ENCODE results near the gene STK4. TPM values are rescaled to one million over a fixed set of nuclear protein-coding genes. Genes with fewer than 3 reads are reported as not detected.

The STK4 gene
- total RNA-seq, 2 donors from 2014 or later, result 168 to 215 TPM

DNA sequence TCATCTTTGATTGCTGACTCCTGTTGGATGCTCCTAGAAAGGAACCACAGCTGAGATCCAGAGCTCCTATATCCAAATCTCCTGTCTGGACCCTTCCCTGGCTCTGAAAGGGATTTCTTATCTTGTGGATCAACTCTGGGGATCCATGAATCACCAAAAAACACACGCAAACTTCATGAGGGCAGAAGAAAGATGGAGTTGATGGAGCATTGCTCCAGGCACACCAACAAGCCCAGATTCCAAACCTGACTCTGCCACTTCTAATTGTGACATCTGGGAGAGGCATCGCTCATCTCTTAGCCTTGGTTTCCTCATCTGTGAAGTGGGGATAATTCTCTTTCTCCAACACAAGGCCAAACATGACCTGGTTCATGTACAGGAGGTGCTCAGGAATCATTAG lies 127.9 kb downstream of the STK4 start:
- Mint-ChIP-seq H3K9me3 (no peaks in the 10 kb centered on the region), H3K36me3 (ENCODE audit: low read depth) (peaks cover 12% of the 10 kb centered on the region), H3K4me1 (no peaks in the 10 kb centered on the region), H3K27me3 (peaks cover 16% of the 10 kb centered on the region), H3K27ac (no peak overlapping the region), H3K4me3 (no peak overlapping the region)
- ATAC-seq (replicated peaks), result no peak

DNA sequence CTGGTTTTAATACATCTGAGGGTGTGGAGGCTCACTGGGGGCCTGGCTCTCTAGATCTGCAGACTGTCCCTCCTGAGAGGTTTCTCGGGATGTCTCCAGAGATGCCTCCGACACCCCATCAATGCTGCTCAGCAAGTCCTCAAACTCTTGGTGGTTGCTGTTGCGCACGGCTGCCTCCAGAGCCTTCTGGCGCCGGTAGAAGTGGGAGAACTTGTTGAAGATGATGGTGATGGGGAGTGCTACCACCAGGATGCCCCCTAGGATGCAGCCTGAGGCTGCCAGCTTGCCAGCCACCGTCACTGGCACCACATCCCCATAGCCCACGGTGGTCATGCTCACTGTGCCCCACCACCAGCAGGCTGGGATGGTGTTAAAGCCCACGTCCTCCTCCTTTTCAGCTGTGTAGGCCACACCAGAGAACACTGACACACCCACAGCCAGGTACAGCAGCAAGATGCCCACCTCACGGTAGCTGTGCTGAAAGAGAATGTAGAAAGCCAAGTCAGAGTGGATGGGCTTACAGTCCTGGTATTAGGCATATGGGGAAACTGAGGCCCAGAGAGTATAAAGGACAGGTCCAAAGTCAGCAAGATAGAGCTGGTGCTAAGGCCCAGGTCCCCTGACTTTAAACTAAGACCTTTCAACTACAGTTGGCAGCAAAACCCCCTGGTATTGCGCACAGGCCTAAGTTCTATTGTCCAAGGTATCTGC lies 128.7 kb downstream of the STK4 start:
- H3K4me1 Mint-ChIP-seq, result no peaks in the 10 kb centered on the region
- no peaks in the 10 kb centered on the region for H3K9me3 Mint-ChIP-seq
- H3K27ac Mint-ChIP-seq, result no peak overlapping the region
- H3K4me3 Mint-ChIP-seq, result no peak overlapping the region
- ATAC-seq (replicated peaks), result no peak
- H3K36me3 Mint-ChIP-seq (ENCODE audit: low read depth), result peaks cover 12% of the 10 kb centered on the region
- H3K27me3 Mint-ChIP-seq, result peaks cover 24% of the 10 kb centered on the region

DNA sequence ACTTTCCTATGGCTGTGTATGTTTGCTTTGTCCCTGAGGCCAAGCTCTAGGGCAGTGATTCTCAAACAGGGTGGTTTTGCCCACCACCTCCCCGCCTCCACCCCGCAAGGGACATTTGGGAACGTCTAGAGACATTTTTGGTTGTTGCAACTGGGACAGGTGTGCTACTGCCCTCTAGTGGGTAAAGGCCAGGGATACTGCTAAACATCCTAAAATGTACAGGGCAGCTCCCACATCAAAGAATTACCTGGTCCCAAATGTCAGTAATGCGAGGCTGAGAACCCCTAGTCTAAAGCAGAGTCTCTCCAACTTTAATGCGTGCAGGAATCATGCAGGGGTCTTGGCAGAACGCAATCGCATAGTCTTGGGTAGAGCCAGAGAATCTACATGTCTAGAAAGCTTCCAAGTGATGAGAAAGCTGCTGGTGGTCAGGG lies 129.5 kb downstream of the STK4 start:
- Mint-ChIP-seq H3K4me1 (no peaks in the 10 kb centered on the region), H3K36me3 (ENCODE audit: low read depth) (peaks cover 11% of the 10 kb centered on the region), H3K27me3 (peaks cover 30% of the 10 kb centered on the region), H3K9me3 (no peaks in the 10 kb centered on the region), H3K27ac (no peak overlapping the region), H3K4me3 (no peak overlapping the region)
- ATAC-seq (replicated peaks), result peak; percentile 55

DNA sequence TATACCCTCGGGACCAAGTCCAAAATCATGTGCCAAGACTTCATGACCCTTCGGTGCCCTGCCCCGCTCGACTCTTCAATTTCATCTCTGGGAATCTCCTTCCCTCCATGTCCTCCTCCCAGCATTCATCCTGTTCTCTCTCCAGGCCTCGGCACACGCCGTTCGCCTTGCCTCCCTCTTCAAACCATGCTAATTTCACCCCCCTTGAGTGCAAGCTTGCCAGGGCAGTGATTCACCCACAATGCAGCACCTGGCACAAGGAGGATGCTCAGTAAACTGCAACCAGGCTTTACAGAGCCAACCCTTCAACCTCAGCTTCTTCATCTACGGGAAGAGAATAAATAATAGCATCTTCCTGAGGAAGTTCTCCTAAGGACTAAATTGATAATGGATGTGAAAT lies 130.5 kb downstream of the STK4 start:
- Mint-ChIP-seq H3K36me3 (ENCODE audit: low read depth) (peaks cover 5% of the 10 kb centered on the region), H3K4me3 (no peak overlapping the region), H3K9me3 (no peaks in the 10 kb centered on the region), H3K27ac (no peak overlapping the region), H3K4me1 (peaks cover 5% of the 10 kb centered on the region), H3K27me3 (peaks cover 35% of the 10 kb centered on the region)
- ATAC-seq (replicated peaks), result no peak

- peak; percentile 60 for ATAC-seq (replicated peaks)
- Mint-ChIP-seq H3K27ac (no peak overlapping the region), H3K9me3 (no peaks in the 10 kb centered on the region), H3K27me3 (peaks cover 39% of the 10 kb centered on the region), H3K4me1 (peaks cover 5% of the 10 kb centered on the region), H3K4me3 (peak overlapping the region; percentile 66), H3K36me3 (ENCODE audit: low read depth) (peaks cover 5% of the 10 kb centered on the region)
These were observed 131.3 kb downstream of the STK4 start for GRCh38 chr20:45097485-45098102.

GRCh38 chr20:45098103-45098773 lies 131.9 kb downstream of the STK4 start:
- Mint-ChIP-seq H3K27ac (no peak overlapping the region), H3K36me3 (ENCODE audit: low read depth) (peaks cover 5% of the 10 kb centered on the region), H3K27me3 (peaks cover 39% of the 10 kb centered on the region), H3K9me3 (no peaks in the 10 kb centered on the region), H3K4me3 (peak overlapping the region; percentile 66), H3K4me1 (peaks cover 5% of the 10 kb centered on the region)
- no peak for ATAC-seq (replicated peaks)

DNA sequence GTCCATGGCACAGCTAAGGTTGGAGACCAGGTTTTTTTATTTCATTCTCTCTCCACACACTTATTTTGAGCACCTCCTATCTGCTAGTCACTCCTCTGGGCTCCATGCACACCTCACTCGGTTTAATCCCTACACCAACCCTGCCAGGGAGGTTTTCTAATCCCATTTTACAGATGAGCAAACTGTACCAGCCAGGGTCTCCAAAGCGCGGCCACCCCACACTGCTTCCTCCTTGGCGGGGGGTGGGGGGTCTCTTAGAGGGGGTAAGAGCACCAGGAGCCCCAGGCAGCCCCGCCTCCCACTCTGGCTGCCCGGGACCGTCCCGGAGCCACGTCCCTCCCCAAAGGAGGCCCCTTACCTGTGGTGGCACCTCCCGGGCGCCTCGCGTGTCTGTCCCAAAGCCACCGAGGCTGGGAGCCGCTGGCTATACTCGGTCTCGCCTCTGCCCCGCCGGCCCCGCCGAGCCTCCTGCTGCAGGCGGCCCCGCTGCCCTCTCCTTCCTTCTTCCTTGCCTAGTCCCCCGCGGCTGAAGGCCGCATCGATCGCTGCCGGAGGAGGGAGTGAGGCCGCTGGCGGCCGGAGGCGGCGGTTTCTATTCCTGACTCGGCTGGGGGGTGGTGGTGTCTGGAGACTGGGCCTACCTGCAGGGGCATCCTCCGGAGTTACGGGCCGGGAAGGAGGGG lies 134.4 kb downstream of the STK4 start, which contains the start of gene KCNS1:
KCNS1 (minus strand) TSS at position 565 of the 683 bp plus-strand sequence. CDS start 1,891 bp downstream, outside the sequence.
- H3K4me1 Mint-ChIP-seq, result peaks cover 5% of the 10 kb centered on the region
- peaks cover 39% of the 10 kb centered on the region for H3K27me3 Mint-ChIP-seq
- no peaks in the 10 kb centered on the region for H3K9me3 Mint-ChIP-seq
- ATAC-seq (replicated peaks), result peak; percentile 16
- no peak within 1 kb of the TSS for H3K4me3 Mint-ChIP-seq
- peaks cover 5% of the 10 kb centered on the region for H3K36me3 Mint-ChIP-seq (ENCODE audit: low read depth)
- no peak within 1 kb of the TSS for H3K27ac Mint-ChIP-seq

DNA sequence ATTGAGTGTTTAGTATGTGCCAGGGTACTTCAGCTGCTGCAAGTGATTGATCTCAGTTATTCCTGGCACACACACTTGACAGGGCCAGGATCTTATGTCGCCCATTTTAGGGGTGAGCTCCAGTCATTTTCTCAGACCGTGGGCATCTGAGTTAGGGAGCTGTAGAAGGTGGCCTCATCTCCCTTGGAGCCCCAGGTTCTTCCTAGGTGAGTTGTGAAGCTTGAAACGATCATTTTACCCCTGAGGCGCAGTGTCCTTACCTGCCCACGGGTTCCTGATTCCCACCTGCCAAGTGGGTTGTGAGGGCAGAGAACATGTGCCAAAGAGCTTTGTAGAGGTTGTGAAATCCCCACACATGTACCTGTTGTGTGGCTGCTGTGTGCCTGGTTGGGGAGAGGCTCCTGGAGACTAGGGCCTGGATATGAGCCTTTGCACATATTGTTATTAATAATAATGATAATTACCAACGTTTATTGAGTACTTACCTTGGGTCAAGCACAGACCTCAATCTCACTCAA lies 135.1 kb downstream of the STK4 start:
- peaks cover 38% of the 10 kb centered on the region for H3K27me3 Mint-ChIP-seq
- H3K4me3 Mint-ChIP-seq, result no peak overlapping the region
- no peaks in the 10 kb centered on the region for H3K9me3 Mint-ChIP-seq
- ATAC-seq (replicated peaks), result no peak
- H3K36me3 Mint-ChIP-seq (ENCODE audit: low read depth), result peaks cover 5% of the 10 kb centered on the region
- no peak overlapping the region for H3K27ac Mint-ChIP-seq
- peaks cover 5% of the 10 kb centered on the region for H3K4me1 Mint-ChIP-seq

GRCh38 chr20:45103072-45103471 lies 136.8 kb downstream of the STK4 start:
- Mint-ChIP-seq H3K36me3 (ENCODE audit: low read depth) (no peaks in the 10 kb centered on the region), H3K4me3 (no peak overlapping the region), H3K4me1 (peaks cover 5% of the 10 kb centered on the region), H3K27me3 (peaks cover 29% of the 10 kb centered on the region), H3K27ac (no peak overlapping the region), H3K9me3 (no peaks in the 10 kb centered on the region)
- no peak for ATAC-seq (replicated peaks)

GRCh38 chr20:45104786-45105185 lies 138.5 kb downstream of the STK4 start:
- Mint-ChIP-seq H3K4me3 (no peak overlapping the region), H3K36me3 (ENCODE audit: low read depth) (no peaks in the 10 kb centered on the region), H3K9me3 (no peaks in the 10 kb centered on the region), H3K27ac (no peak overlapping the region), H3K27me3 (peaks cover 18% of the 10 kb centered on the region), H3K4me1 (peaks cover 5% of the 10 kb centered on the region)
- no peak for ATAC-seq (replicated peaks)

DNA sequence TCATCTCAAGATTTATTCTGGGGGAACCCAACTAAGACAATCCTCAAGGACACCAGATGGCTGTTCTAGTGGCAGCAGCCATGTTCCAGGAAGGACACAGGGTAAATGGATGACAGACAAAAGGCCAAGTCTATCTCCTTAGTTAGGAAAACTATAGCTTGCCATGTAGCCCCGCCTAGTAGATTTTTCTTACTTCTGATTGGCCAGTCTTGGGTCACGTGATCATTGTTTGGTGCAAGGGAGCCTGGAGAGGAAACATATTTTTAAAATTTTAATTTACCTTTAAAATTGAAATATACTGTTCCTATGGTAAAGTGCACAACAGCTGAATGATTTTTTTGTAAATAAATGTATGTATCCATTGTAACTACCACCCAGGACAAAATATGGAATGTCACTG lies 139.0 kb downstream of the STK4 start:
- H3K27ac Mint-ChIP-seq, result no peak overlapping the region
- no peak overlapping the region for H3K4me3 Mint-ChIP-seq
- no peaks in the 10 kb centered on the region for H3K36me3 Mint-ChIP-seq (ENCODE audit: low read depth)
- no peaks in the 10 kb centered on the region for H3K9me3 Mint-ChIP-seq
- H3K27me3 Mint-ChIP-seq, result peaks cover 12% of the 10 kb centered on the region
- ATAC-seq (replicated peaks), result no peak
- peaks cover 5% of the 10 kb centered on the region for H3K4me1 Mint-ChIP-seq

- H3K36me3 Mint-ChIP-seq (ENCODE audit: low read depth), result no peaks in the 10 kb centered on the region
- no peak overlapping the region for H3K4me3 Mint-ChIP-seq
- H3K9me3 Mint-ChIP-seq, result no peaks in the 10 kb centered on the region
- ATAC-seq (replicated peaks), result no peak
- H3K27me3 Mint-ChIP-seq, result no peaks in the 10 kb centered on the region
- H3K27ac Mint-ChIP-seq, result no peak overlapping the region
- no peaks in the 10 kb centered on the region for H3K4me1 Mint-ChIP-seq
These were observed 143.3 kb downstream of the STK4 start for GRCh38 chr20:45109634-45110033.

DNA sequence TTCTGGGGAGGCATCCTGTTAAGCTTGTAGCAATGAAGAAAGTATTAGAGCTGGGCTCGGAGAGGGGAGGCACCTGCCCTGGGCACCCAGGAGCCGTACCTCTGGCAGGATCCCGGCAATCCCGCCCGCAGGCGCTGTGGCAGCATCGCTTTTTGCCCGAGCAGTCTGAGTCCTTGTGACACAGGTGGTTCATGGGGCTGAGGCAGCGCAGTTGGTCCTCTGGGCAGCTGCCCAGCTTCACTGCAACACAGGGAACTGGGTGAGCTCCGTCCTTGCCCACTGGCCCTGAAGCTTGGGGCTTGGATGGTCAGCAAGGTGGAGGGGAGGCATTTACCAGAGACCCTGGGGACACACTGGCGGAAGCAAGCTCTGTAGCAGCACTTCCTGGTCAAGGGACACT lies 144.0 kb downstream of the STK4 start:
- H3K4me1 Mint-ChIP-seq, result no peaks in the 10 kb centered on the region

GRCh38 chr20:45111285-45111684 lies 145.0 kb downstream of the STK4 start:
- Mint-ChIP-seq H3K27me3 (no peaks in the 10 kb centered on the region), H3K9me3 (no peaks in the 10 kb centered on the region), H3K36me3 (ENCODE audit: low read depth) (no peaks in the 10 kb centered on the region), H3K4me3 (no peak overlapping the region), H3K4me1 (peaks cover 7% of the 10 kb centered on the region), H3K27ac (no peak overlapping the region)
- ATAC-seq (replicated peaks), result no peak

More for the DNA sequence above, 144.0 kb downstream of the STK4 start:
- Mint-ChIP-seq H3K27me3 (no peaks in the 10 kb centered on the region), H3K36me3 (ENCODE audit: low read depth) (no peaks in the 10 kb centered on the region), H3K4me3 (no peak overlapping the region), H3K9me3 (no peaks in the 10 kb centered on the region), H3K27ac (no peak overlapping the region)
- no peak for ATAC-seq (replicated peaks)

All from activated T-helper 17 cell treated with anti-CD3 and anti-CD28 coated beads, Interleukin-2, amount 50 U/mL, for 72 hours (primary cell).